Epithelial cell of esophagus (primary cell): ENCODE data around the gene TAPBPL.
"Not testable (repeated sequence)": the region's sequence is repeated elsewhere in the genome, so short reads cannot be mapped to it uniquely, and the experiment has no call there.

Experiments used
- DNase-seq: peaks from one replicate; pipeline ENCODE4 v3.0.0; 2010; ENCODE audit warnings: low read depth
- H3K4me3 ChIP-seq: 2 replicates; pipeline ENCODE4 v1.5.1; 2011; ENCODE audit warnings: mild to moderate bottlenecking, low read length, control low read depth
- CTCF ChIP-seq: IDR thresholded peaks from 2 replicates; pipeline ENCODE4 v1.5.1; 2011; ENCODE audit warnings: low read depth, mild to moderate bottlenecking, low read length, control low read depth, inconsistent platforms; ENCODE audit not compliant: insufficient read depth; ENCODE audit errors: missing control alignments

TAPBPL gene

GRCh38 chr12:6488240-6488639, 36.4 kb downstream of the TAPBPL start:
- H3K4me3 ChIP-seq, result no peak overlapping the region
- no peak for TF ChIP-seq CTCF
- no peak for DNase-seq

GRCh38 chr12:6489449-6489848, 37.6 kb downstream of the TAPBPL start:
- TF ChIP-seq CTCF, result no peak
- DNase-seq, result no peak
- no peak overlapping the region for H3K4me3 ChIP-seq

- not testable (repeated sequence) for DNase-seq, H3K4me3 ChIP-seq
Observed at GRCh38 chr12:6490673-6491072, 38.8 kb downstream of the TAPBPL start.

GRCh38 chr12:6492838-6493496, 41.1 kb downstream of the TAPBPL start, which contains the start of gene MRPL51:
Gene MRPL51 (minus strand): TSS chr12:6493262. CDS start chr12:6493136, 126 bp downstream.
- H3K4me3 ChIP-seq, result peak within 1 kb of the TSS; percentile 89
- DNase-seq, result peak; percentile 97
- no peak for TF ChIP-seq CTCF

GRCh38 chr12:6493497-6494257, 41.8 kb downstream of the TAPBPL start, which contains the start of gene NCAPD2:
Gene NCAPD2 (plus strand): TSS chr12:6494102. CDS start chr12:6495099, 997 bp downstream.
- peak; percentile 15 for TF ChIP-seq CTCF
- peak within 1 kb of the TSS; percentile 89 for H3K4me3 ChIP-seq
- peak; percentile 97 for DNase-seq

GRCh38 chr12:6494258-6494743, 42.5 kb downstream of the TAPBPL start:
- peak overlapping the region; percentile 89 for H3K4me3 ChIP-seq
- no peak for TF ChIP-seq CTCF
- no peak for DNase-seq

GRCh38 chr12:6494968-6495367, 43.1 kb downstream of the TAPBPL start:
- H3K4me3 ChIP-seq, result peak overlapping the region; percentile 89
- DNase-seq, result peak; percentile 48
- no peak for TF ChIP-seq CTCF

GRCh38 chr12:6497291-6497690, 45.4 kb downstream of the TAPBPL start:
- DNase-seq, H3K4me3 ChIP-seq: not testable (repeated sequence)
